Natural killer cell treated with Interleukin-12 subunit alpha and Interleukin-12 subunit beta and Interleukin-15 and Interleukin-18, amount 100 ng/mL, for 72 hours (primary cell): ENCODE data around the gene DUSP1. TPM values are rescaled to one million over a fixed set of nuclear protein-coding genes. Genes with fewer than 3 reads are reported as not detected.

ENCODE experiments used
- ATAC-seq, 2 donors: fragments of 150-1000 bp; cut with Tn5 transposase in 1 of 2; sonication (Bioruptor Pico), chemical (Tn5 transposase) in 1 of 2; 2 replicates each; pipeline ENCODE4 v1.10.0; 2021
- DNase-seq: peaks from one replicate; pipeline ENCODE4 v3.0.0; 2022; ENCODE audit warnings: low spot score
- H3K27ac Mint-ChIP-seq, 2 donors: 1 replicate in 1 of 2; 2 replicates in 1 of 2; pipeline ENCODE4 v1.8.0; 2022; ENCODE audit warnings: mixed read lengths in 2 of 2, mild to moderate bottlenecking in 1 of 2, moderate library complexity in 1 of 2
- H3K27me3 Mint-ChIP-seq, 2 donors: 1 replicate in 1 of 2; 2 replicates in 1 of 2; pipeline ENCODE4 v1.8.0; 2022; ENCODE audit warnings: mixed read lengths in 2 of 2
- H3K36me3 Mint-ChIP-seq: one replicate; pipeline ENCODE4 v1.8.0; 2022; ENCODE audit warnings: mixed read lengths
- H3K4me1 Mint-ChIP-seq, 2 donors: 1 replicate in 1 of 2; 2 replicates in 1 of 2; pipeline ENCODE4 v1.8.0; 2022; ENCODE audit warnings: low read depth in 2 of 2, mixed read lengths in 2 of 2, mild to moderate bottlenecking in 1 of 2
- H3K4me3 Mint-ChIP-seq: one replicate; pipeline ENCODE4 v1.8.0; 2022; ENCODE audit warnings: mixed read lengths
- H3K9me3 Mint-ChIP-seq: 2 replicates; pipeline ENCODE4 v1.8.0; 2022; ENCODE audit warnings: mixed read lengths
- total RNA-seq, 2 donors: library from RNA; stranded (reverse); gene quantifications; one replicate each; pipeline ENCODE4 v1.2.3, GENCODE V29; 2022

Gene DUSP1
- total RNA-seq, 2 donors from 2014 or later: 12.4 to 13.6 TPM

- peaks cover 22 to 28% of the 10 kb centered on the region in 2 donors for H3K4me1 Mint-ChIP-seq
- H3K27ac Mint-ChIP-seq: peak overlapping the region in 1 of 2 donors; percentile 3
- DNase-seq (peak; percentile 31), ATAC-seq (no peak)
- peaks cover 21 to 37% of the 10 kb centered on the region in 2 donors for H3K27me3 Mint-ChIP-seq
- H3K4me3 Mint-ChIP-seq: no peak overlapping the region
- H3K36me3 Mint-ChIP-seq: no peaks in the 10 kb centered on the region
- H3K9me3 Mint-ChIP-seq: no peaks in the 10 kb centered on the region
Measured at GRCh38 chr5:172720655-172721054, 50.3 kb downstream of the DUSP1 start.

DNA sequence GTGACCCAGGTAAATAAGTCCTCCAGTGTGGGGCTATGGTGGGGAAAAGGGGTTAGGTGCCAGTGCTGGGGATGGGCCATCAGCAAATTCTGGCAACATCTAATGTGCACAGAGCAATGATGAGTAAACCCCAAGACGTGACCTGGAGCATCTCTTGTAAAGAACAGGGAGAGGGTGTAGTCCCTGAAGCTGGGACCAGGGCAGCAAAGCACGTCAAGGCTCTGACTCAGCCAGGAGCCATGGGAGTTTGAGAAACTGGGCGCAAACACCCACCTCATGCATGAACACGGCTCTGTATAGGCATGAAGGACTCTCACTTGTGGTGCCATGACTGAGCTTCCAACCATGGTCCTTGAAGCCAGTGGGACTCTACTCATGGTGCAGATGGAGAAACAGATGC is 51.8 kb downstream of the DUSP1 start:
- no peak for ATAC-seq
- H3K27me3 Mint-ChIP-seq: peaks cover 13 to 28% of the 10 kb centered on the region in 2 donors
- no peak overlapping the region for H3K27ac Mint-ChIP-seq

GRCh38 chr5:172718527-172719114 is 52.4 kb downstream of the DUSP1 start:
- H3K36me3 Mint-ChIP-seq: no peaks in the 10 kb centered on the region
- no peak overlapping the region for H3K27ac Mint-ChIP-seq
- DNase-seq: peak; percentile 1
- peaks cover 11 to 22% of the 10 kb centered on the region in 2 donors for H3K27me3 Mint-ChIP-seq
- no peak for ATAC-seq
- peaks cover 22 to 32% of the 10 kb centered on the region in 2 donors for H3K4me1 Mint-ChIP-seq
- H3K9me3 Mint-ChIP-seq: no peaks in the 10 kb centered on the region
- no peak overlapping the region for H3K4me3 Mint-ChIP-seq

More for the DNA sequence above, 51.8 kb downstream of the DUSP1 start:
- DNase-seq: no peak
- Mint-ChIP-seq H3K9me3 (no peaks in the 10 kb centered on the region), H3K4me3 (no peak overlapping the region), H3K36me3 (no peaks in the 10 kb centered on the region), H3K4me1 (peaks cover 22 to 30% of the 10 kb centered on the region in 2 donors)

Other genes starting within 250 kb of the DUSP1 start
- gene NEURL1B, start 129.9 kb downstream of the DUSP1 start, total RNA-seq: under 1 TPM; 0.14 to 0.36 TPM
- 10 to 100 TPM; 50.8 to 51.4 TPM for gene ERGIC1, start 63.1 kb upstream of the DUSP1 start, total RNA-seq
- 10 to 100 TPM; 41.5 to 47.3 TPM for gene RPL26L1, start 188.2 kb upstream of the DUSP1 start, total RNA-seq
- gene ATP6V0E1, start 212.6 kb upstream of the DUSP1 start, total RNA-seq: 100 to 1,000 TPM; 150 to 214 TPM